GM12873 (cell line): ENCODE data around the gene OARD1.

Experiments used
- CTCF ChIP-seq: IDR thresholded peaks from 2 replicates; pipeline ENCODE4 v1.5.1; 2012; ENCODE audit warnings: low read depth, mild to moderate bottlenecking, moderate library complexity, low read length, control low read depth; ENCODE audit not compliant: insufficient read depth; ENCODE audit errors: missing control alignments

The OARD1 gene

GRCh38 chr6:41062056-41062455 lies 10.1 kb downstream of the OARD1 start:
- no peak for TF ChIP-seq CTCF

GRCh38 chr6:41061196-41061726 lies 10.9 kb downstream of the OARD1 start:
- TF ChIP-seq CTCF = no peak

- TF ChIP-seq CTCF = no peak
Observed at GRCh38 chr6:41059556-41059955, 12.6 kb downstream of the OARD1 start.

GRCh38 chr6:41058783-41059181 lies 13.4 kb downstream of the OARD1 start:
- TF ChIP-seq CTCF = no peak

- no peak for TF ChIP-seq CTCF
Observed at GRCh38 chr6:41056768-41057490, 15.2 kb downstream of the OARD1 start.

GRCh38 chr6:41055149-41055548 lies 17.0 kb downstream of the OARD1 start:
- no peak for TF ChIP-seq CTCF

GRCh38 chr6:41054511-41054910 lies 17.6 kb downstream of the OARD1 start:
- TF ChIP-seq CTCF = no peak
